NB4 (cell line): ENCODE data around the gene SCFD2.
"Not testable (repeated sequence)": the region's sequence is repeated elsewhere in the genome, so short reads cannot be mapped to it uniquely, and the experiment has no call there.

Source experiments
- DNase-seq: peaks from one replicate; pipeline ENCODE4 v3.0.0; 2010; ENCODE audit warnings: low read depth
- H3K4me3 ChIP-seq: one replicate; pipeline ENCODE4 v1.5.1; 2011; ENCODE audit warnings: mild to moderate bottlenecking, low read depth, low read length, moderate library complexity
- MYC ChIP-seq: IDR thresholded peaks from 2 replicates; pipeline ENCODE4 v1.6.1; 2011; ENCODE audit warnings: low read depth, low read length
- POLR2A ChIP-seq: IDR thresholded peaks from 2 replicates; pipeline ENCODE4 v1.6.1; 2011; ENCODE audit warnings: mild to moderate bottlenecking; ENCODE audit not compliant: insufficient read length; ENCODE audit errors: extremely low read depth
- TF ChIP-seq, protein P1 (sequence below): IDR thresholded peaks from one replicate; pipeline ENCODE4 v1.5.1; 2012; ENCODE audit warnings: low read depth, low read length
- TF ChIP-seq, protein P2 (sequence below): IDR thresholded peaks from 2 replicates; pipeline ENCODE4 v1.6.1; 2011; ENCODE audit warnings: low read depth, low read length

SCFD2 gene

DNA sequence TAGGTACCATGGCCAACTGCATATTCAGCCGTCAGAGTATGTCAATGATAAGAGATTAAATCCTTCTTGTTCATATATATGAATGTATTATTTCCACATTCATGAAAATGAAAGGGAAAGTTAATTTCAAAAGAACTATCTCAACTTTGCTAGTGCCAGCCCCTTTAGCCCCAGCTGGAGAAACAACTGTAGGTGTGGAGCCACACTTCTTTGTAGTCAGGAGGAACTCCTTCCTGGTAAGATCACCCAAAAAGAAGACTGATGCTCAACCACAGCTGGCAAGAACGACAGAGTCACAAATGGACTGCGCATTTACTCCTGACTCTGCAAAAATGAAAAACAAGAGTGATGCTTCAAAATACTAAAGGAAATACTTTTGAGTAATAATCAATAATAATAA lies 367.4 kb downstream of the SCFD2 start:
- DNase-seq, result no peak
- H3K4me3 ChIP-seq, result no peak overlapping the region
- TF ChIP-seq, protein P1, sequence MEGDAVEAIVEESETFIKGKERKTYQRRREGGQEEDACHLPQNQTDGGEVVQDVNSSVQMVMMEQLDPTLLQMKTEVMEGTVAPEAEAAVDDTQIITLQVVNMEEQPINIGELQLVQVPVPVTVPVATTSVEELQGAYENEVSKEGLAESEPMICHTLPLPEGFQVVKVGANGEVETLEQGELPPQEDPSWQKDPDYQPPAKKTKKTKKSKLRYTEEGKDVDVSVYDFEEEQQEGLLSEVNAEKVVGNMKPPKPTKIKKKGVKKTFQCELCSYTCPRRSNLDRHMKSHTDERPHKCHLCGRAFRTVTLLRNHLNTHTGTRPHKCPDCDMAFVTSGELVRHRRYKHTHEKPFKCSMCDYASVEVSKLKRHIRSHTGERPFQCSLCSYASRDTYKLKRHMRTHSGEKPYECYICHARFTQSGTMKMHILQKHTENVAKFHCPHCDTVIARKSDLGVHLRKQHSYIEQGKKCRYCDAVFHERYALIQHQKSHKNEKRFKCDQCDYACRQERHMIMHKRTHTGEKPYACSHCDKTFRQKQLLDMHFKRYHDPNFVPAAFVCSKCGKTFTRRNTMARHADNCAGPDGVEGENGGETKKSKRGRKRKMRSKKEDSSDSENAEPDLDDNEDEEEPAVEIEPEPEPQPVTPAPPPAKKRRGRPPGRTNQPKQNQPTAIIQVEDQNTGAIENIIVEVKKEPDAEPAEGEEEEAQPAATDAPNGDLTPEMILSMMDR, result no peak
- TF ChIP-seq POLR2A, result no peak
- TF ChIP-seq, protein P2, sequence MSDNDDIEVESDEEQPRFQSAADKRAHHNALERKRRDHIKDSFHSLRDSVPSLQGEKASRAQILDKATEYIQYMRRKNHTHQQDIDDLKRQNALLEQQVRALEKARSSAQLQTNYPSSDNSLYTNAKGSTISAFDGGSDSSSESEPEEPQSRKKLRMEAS, result no peak
- no peak for TF ChIP-seq MYC

DNA sequence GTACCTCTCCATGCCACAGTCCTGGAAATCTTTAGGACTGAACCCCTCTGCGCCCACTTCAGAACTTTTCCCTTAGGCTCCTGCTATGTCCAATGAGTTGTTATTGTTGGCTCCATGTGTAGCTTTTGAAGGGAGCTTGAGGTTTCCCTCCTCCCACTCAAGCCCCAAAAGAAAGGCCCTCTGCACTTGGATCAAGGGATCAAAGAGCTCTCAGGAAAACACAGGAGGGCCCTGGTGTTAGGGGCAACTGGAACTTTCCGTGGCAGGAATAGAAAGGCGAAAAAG lies 368.8 kb downstream of the SCFD2 start:
- H3K4me3 ChIP-seq, result no peak overlapping the region
- DNase-seq, result no peak
- TF ChIP-seq MYC (no peak), POLR2A (no peak)
- TF ChIP-seq, protein P1, result no peak
- TF ChIP-seq, protein P2, result no peak

DNA sequence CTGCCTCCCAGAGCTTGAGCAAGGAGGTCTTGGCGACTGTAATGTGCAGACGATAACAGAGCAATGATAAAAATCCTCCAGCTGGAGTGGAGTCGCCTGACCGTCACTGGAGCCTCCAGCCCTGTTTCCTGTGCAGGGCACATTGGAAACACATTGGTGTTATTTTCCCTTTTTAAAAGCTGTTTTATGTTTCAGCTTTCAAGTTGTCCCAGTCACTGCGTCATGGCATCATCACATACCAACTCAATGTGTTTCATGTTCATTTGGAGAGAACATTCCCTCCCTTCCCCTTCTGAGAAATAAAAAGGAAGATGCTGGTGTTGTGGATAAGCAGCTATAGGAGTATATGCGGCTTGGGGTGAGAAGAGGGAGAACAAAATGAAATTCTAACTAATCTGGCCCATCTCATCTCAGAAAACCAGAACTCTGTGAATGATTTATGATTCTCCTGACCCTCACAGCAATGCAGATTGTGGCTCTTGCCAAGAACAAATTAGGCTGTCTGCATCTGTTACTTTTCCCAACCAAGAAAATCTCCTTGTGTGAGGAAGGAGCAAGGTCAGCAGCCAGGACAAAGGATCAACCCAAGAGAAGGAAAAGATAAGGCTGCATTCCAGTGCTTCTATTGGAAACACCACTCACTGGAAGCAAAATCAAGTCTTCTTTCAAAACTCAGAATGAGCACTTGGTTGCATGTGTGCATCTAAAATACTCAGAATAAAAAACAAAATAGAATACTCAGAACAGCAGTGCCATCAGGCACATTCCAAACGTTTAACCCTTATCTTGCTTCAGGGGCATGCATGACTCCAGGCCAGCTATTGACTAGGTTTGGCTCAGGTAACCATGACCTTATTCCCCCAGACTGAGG lies 369.4 kb downstream of the SCFD2 start:
- TF ChIP-seq, protein P2, result no peak
- TF ChIP-seq MYC (no peak), POLR2A (no peak)
- TF ChIP-seq, protein P1, result no peak
- no peak for DNase-seq
- H3K4me3 ChIP-seq, result no peak overlapping the region

DNA sequence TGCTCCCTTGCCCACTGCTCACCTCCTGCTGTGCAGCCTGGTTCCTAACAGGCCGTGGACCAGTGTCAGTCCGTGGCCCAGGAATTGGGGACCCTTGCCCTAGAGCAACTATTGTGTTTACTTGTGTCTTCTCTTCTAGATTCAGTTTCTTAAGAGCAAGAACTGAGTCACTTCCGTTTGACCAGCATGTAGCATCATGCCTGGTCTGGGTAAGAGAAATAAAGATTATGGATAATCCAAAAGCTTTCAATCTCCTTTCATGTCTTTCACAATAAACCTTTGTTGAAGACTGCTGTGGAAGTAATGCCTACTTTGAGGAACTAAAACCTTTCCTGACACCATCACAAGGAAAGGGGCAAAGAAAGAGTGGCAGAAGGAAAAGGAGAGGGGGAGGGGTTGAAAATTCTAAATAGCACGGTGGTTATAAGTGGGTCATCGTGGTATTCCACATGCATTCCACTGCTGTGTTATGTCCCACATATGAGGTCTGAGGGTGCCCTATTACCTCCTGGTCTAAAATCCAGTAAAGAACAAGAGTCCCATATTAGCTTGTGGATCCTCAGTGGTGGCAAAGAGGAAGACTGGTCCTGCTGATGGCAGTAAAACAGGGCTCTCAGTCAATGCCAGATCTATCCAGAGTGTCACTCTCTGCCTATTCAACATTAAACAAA lies 370.4 kb downstream of the SCFD2 start:
- no peak for TF ChIP-seq POLR2A
- TF ChIP-seq, protein P2, result no peak
- TF ChIP-seq, protein P1, result no peak
- TF ChIP-seq MYC, result no peak
- no peak for DNase-seq
- no peak overlapping the region for H3K4me3 ChIP-seq

DNA sequence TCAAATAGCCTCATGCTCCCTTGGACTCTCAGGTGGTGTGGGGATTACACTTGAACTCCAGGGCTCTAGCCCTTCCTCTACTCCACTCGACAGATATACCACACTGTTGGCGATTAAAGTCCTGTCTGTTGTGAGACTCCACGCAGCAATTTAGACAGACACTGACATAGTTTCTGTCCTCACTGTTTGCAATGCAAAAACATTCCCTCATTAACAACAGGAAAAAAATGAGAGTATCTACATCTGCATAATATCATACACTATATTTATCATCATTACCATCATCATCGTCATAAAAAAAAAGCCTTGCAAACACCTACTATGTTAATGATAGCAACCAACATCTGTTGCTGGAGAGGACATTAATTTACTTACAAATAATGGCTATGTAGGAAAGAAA lies 371.3 kb downstream of the SCFD2 start:
- DNase-seq, result no peak
- no peak overlapping the region for H3K4me3 ChIP-seq
- TF ChIP-seq, protein P2, result no peak
- TF ChIP-seq MYC (no peak), POLR2A (no peak)
- TF ChIP-seq, protein P1, result no peak

DNA sequence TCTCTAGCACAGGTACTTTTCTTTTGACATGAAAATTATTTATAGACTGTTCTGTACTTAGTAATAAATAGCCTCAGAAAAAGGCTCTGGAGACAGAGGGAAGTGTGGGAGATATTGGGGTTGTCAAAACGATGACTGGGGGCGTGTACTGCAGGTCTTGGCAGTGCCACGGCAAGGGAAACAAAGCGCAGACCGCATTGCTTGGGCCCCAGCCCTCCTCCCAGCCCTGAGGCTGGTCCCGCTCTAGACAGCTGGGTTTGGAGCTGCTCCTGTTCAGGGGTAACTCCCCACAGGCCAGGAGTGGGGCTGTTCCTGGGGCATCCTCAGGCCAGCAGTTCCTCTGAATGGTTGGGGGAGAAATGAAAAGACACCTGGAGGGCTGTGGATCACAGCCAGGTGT lies 372.1 kb downstream of the SCFD2 start:
- TF ChIP-seq, protein P1, result no peak
- no peak for TF ChIP-seq POLR2A
- TF ChIP-seq MYC, result no peak
- TF ChIP-seq, protein P2, result no peak

DNA sequence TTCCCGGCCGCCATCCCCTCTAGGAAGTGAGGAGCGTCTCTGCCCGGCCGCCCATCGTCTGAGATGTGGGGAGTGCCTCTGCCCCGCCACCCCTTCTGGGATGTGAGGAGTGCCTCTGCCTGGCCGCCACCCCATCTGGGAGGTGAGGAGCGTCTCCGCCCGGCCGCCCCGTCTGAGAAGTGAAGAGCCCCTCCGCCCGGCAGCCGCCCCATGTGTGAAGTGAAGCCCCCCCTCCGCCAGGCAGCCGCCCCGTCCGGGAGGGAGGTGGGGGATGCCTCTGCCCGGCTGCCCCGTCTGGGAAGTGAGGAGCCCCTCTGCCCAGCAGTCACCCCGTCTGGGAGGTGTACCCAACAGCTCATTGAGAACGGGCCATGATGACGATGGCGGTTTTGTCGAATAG lies 373.3 kb downstream of the SCFD2 start:
- H3K4me3 ChIP-seq, DNase-seq: not testable (repeated sequence)

More for the DNA sequence above, 372.1 kb downstream of the SCFD2 start:
- no peak for DNase-seq
- H3K4me3 ChIP-seq, result no peak overlapping the region
